ENCODE measurements around the gene THAP4. TPM values are rescaled to one million over a fixed set of nuclear protein-coding genes. Genes with fewer than 3 reads are reported as not detected.

The THAP4 gene
- total RNA-seq, 1 donor from 2014 or later = 50.1 TPM

DNA sequence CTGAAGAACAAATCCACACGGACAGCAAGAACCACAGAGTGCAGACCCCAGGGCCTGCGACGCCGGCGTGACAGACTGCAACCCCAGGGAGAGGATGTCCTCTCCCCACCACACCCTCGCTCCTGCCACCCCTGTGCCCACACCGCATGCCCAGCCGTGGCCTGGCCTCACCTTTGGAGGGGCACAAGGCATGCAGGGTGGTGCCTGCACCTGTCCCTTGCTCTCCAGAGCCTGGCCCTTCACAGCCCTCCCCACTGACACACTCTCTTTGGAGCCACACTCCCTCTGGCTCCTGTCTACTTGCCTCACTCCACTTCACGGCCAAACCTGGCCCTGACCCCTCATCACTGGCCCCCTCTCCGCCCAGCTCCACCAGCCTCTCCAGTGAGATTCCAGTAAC lies 9.3 kb downstream of the THAP4 start:
- Mint-ChIP-seq H3K4me3 (no peak overlapping the region), H3K27ac (no peak overlapping the region)
- TF ChIP-seq, protein P1, sequence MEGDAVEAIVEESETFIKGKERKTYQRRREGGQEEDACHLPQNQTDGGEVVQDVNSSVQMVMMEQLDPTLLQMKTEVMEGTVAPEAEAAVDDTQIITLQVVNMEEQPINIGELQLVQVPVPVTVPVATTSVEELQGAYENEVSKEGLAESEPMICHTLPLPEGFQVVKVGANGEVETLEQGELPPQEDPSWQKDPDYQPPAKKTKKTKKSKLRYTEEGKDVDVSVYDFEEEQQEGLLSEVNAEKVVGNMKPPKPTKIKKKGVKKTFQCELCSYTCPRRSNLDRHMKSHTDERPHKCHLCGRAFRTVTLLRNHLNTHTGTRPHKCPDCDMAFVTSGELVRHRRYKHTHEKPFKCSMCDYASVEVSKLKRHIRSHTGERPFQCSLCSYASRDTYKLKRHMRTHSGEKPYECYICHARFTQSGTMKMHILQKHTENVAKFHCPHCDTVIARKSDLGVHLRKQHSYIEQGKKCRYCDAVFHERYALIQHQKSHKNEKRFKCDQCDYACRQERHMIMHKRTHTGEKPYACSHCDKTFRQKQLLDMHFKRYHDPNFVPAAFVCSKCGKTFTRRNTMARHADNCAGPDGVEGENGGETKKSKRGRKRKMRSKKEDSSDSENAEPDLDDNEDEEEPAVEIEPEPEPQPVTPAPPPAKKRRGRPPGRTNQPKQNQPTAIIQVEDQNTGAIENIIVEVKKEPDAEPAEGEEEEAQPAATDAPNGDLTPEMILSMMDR (IDR thresholded peaks at IDR 0.05; ENCODE audit: unreplicated experiment) = no peak

DNA sequence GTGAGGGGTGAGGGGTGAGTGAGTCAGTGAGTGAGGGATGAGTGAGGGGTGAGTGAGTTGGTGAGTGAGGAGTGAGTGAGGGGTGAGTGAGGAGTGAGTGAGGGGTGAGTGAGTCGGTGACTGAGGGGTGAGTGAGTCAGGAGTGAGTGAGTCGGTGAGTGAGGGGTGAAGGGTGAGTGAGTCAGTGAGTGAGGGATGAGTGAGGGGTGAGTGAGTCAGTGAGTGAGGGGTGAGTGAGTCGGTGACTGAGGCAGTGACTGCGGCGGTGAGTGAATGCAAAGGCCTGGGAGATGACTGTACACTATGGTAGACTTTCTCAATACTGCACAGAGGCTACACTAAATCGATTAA lies 16.6 kb downstream of the THAP4 start:
- H3K36me3 Mint-ChIP-seq = peaks cover 19% of the 10 kb centered on the region
- no peak overlapping the region for H3K27ac Mint-ChIP-seq
- TF ChIP-seq, protein P1 (IDR thresholded peaks at IDR 0.05; ENCODE audit: unreplicated experiment) = no peak
- H3K9me3 Mint-ChIP-seq = peaks cover 9% of the 10 kb centered on the region
- no peak overlapping the region for H3K4me3 Mint-ChIP-seq
- H3K4me1 Mint-ChIP-seq = peaks cover 5% of the 10 kb centered on the region
- no peak for DNase-seq (ENCODE audit: low spot score in 2 of 2, unreplicated experiment in 2 of 2)
- no peaks in the 10 kb centered on the region for H3K27me3 Mint-ChIP-seq (ENCODE audit: low read depth)

More for the DNA sequence above, 9.3 kb downstream of the THAP4 start:
- DNase-seq (ENCODE audit: low spot score in 2 of 2, unreplicated experiment in 2 of 2) = no peak
- no peaks in the 10 kb centered on the region for H3K4me1 Mint-ChIP-seq
- H3K36me3 Mint-ChIP-seq = peaks cover 25% of the 10 kb centered on the region
- H3K9me3 Mint-ChIP-seq = no peaks in the 10 kb centered on the region
- no peaks in the 10 kb centered on the region for H3K27me3 Mint-ChIP-seq (ENCODE audit: low read depth)

DNA sequence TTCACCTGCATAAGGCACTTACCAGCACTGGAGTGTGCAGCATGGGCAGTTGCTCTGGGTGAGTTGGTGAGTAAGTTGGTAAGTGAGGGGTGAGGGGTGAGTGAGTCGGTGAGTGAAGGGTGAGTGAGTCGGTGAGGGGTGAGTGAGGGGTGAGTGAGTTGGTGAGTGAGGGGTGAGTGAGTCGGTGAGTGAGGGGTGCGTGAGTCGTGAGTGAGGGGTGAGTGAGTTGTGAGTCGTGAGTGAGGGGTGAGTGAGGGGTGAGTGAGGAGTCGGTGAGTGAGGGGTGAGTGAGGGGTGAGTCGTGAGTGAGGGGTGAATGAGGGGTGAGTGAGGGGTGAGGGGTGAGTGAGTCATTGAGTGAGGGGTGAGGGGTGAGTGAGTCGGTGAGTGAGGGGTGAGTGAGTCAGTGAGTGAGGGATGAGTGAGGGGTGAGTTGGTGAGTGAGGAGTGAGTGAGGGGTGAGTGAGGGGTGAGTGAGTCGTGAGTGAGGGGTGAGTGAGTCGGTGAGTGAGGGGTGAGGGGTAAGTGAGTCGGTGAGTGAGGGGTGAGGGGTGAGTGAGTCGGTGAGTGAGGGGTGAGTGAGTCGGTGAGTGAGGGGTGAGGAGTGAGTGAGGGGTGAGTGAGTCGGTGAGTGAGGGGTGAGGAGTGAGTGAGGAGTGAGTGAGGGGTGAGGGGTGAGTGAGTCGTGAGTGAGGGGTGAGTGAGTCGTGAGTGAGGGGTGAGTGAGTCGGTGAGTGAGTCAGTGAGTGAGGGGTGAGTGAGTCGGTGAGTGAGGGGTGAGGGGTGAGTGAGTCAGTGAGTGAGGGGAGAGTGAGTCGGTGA lies 17.1 kb downstream of the THAP4 start:
- H3K9me3 Mint-ChIP-seq = peaks cover 9% of the 10 kb centered on the region
- DNase-seq (ENCODE audit: low spot score in 2 of 2, unreplicated experiment in 2 of 2) = no peak
- H3K27me3 Mint-ChIP-seq (ENCODE audit: low read depth) = no peaks in the 10 kb centered on the region
- no peak overlapping the region for H3K4me3 Mint-ChIP-seq
- peaks cover 9% of the 10 kb centered on the region for H3K4me1 Mint-ChIP-seq
- H3K36me3 Mint-ChIP-seq = peaks cover 19% of the 10 kb centered on the region
- TF ChIP-seq, protein P1 (IDR thresholded peaks at IDR 0.05; ENCODE audit: unreplicated experiment) = no peak
- H3K27ac Mint-ChIP-seq = no peak overlapping the region

DNA sequence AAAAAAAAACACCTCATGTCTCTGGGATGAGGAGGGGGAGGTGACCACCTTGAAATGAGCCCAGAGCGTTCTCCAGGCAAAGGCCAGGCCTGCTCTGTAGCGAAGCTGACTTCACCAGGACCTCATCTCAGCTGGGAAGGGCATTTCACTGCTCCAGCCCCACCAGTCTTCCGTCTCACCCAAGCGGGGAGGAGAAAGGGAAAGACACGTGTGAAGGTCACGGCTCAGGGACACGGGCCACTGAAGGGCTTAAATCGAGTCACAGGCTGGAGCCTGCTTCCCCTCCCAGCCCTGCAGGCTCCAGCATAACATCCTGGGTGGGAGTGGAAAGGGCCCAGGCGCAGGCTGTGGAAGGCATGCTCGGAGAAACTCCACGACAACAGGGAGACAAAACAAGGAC lies 18.1 kb downstream of the THAP4 start:
- no peak overlapping the region for H3K27ac Mint-ChIP-seq
- peaks cover 10% of the 10 kb centered on the region for H3K4me1 Mint-ChIP-seq
- no peak for DNase-seq (ENCODE audit: low spot score in 2 of 2, unreplicated experiment in 2 of 2)
- no peaks in the 10 kb centered on the region for H3K27me3 Mint-ChIP-seq (ENCODE audit: low read depth)
- H3K4me3 Mint-ChIP-seq = no peak overlapping the region
- peaks cover 9% of the 10 kb centered on the region for H3K9me3 Mint-ChIP-seq
- H3K36me3 Mint-ChIP-seq = peaks cover 19% of the 10 kb centered on the region
- TF ChIP-seq, protein P1 (IDR thresholded peaks at IDR 0.05; ENCODE audit: unreplicated experiment) = no peak

DNA sequence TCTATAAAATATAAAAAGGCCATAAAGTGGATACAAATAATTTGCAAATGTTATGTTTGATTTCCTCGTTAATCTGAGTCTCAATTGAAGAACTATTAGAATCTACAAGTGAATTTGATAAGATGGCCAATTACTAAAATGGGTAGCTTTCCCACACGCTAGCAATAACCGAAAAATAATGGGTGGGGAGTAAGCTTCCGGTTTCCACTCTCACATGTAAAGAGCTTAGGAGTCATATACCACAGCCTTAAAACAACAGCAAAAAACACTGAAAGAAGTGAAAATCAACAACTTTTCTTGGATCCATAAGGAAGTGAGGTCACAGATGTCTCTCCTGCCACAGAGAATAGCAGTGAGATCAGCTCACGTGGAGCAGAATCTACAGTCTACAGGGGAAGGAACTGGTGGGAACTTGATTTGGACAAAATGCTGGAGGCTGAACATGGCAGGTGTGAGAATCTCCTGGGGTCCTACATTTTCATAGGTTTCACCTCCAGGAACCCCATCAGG lies 18.6 kb downstream of the THAP4 start:
- Mint-ChIP-seq H3K36me3 (peaks cover 19% of the 10 kb centered on the region), H3K27ac (no peak overlapping the region), H3K4me1 (peaks cover 10% of the 10 kb centered on the region), H3K4me3 (no peak overlapping the region), H3K9me3 (peaks cover 9% of the 10 kb centered on the region), H3K27me3 (ENCODE audit: low read depth) (no peaks in the 10 kb centered on the region)
- DNase-seq (ENCODE audit: low spot score in 2 of 2, unreplicated experiment in 2 of 2) = no peak
- TF ChIP-seq, protein P1 (IDR thresholded peaks at IDR 0.05; ENCODE audit: unreplicated experiment) = no peak
